HG02970 (cell line): ENCODE measurements around the gene ATAD3B.
"Not testable (repeated sequence)": the region's sequence is repeated elsewhere in the genome, so short reads cannot be mapped to it uniquely, and the experiment has no call there.

Experiments
- ATAC-seq: cut with Tn5 transposase; IDR thresholded peaks from one replicate; pipeline ENCODE4 v1.9.1; 2021; ENCODE audit warnings: mild to moderate bottlenecking, moderate library complexity, moderate number of reproducible peaks; ENCODE audit not compliant: unreplicated experiment, low FRiP score

The ATAD3B gene

DNA sequence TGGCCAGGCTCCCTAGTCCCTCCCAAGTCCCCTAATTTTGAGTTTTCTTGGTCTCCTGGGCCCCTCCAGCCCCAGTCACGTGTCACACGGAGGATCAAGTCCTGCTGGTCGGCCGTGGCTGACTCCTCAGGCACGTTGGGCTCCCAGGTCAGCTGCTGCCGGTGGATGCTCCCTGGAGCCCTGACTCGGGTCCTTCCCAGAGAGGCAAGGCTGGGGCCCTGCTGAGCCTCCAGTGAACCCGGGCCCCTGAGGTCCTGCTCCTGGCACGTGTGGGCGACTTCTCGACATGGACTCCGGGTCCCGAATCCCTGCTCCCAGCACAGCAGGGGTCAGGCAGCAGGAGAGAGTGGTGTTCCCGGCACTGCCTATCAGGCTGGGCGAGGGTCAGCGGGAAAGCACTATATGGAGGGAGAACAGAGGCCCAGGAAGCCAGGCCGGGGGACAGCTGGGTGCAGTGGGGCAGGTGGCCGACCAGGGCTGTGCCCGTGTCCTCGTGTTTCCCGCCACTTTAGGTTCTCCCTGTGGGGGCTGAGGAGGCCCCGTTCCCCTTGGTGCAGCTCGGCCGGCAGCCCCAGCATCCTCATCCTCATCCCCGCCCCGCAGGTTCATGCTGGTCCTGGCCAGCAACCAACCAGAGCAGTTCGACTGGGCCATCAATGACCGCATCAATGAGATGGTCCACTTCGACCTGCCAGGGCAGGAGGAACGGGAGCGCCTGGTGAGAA is 55.7 kb downstream of the ATAD3B start:
- ATAC-seq: no peak

DNA sequence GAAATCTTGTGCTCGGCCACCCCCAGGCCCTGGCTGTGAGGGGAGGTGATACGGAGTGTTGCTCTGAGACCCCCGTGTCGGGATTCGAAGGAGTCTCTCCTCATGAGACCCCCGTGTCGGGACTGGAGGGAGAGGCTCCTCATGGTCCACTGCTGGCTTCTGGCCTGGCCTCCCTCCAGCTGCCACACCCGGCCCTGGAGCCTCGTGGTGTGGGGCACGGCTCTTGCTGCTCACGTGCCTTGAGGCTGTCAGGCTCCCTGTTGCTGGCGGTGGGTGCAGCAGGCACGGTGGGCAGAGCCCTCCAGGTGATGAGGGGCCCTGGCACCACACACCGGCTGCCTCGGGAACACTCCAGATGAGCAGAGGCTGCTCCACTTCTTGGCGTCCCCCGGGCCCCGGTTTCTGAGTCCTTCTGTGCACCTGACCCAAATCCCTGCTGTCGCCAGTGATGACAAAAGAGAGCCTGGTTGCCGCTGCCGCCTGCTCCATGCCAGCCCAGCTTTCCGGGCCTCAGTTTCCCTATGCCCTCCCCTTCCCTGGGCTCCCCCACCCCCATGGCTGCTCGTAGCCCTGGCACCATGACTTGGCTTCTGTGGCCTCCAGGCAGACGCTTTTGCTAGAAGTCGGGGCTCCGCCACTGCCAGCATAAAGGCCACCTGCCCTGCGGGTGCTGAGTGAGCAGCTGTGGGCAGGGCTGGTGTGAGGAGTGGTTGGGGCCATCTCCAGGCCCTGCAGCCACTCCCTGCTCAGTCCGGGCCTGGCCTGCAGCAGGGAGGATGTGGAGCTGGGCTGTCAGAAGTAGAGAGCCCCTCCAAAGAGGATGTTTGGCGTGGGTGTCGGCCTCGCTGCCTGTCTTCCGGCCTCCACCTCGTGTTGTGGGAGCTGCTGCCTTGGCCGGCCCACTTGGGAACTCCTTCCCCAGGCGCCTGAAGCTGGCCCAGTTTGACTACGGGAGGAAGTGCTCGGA is 57.0 kb downstream of the ATAD3B start:
- ATAC-seq: no peak

DNA sequence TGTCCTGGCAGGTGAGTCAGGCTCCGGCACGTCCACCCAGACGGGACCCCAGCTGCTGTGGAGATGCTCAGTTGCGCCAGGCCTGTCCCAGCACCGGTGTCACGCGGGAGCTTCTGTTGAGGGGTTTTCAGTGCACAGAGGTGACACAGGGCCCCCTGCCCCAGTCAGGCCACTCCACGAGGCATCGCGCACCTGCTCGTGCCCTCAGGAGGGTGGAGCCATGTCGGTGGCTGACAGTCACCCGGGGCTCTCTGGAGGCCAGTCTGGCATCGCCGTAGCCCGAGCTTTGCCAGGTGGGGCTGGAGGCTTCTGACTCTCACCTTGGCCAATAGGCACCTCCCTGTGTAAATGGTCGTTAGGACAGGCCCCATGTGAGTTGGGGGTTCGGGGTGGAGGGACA is 57.8 kb downstream of the ATAD3B start:
- no peak for ATAC-seq

DNA sequence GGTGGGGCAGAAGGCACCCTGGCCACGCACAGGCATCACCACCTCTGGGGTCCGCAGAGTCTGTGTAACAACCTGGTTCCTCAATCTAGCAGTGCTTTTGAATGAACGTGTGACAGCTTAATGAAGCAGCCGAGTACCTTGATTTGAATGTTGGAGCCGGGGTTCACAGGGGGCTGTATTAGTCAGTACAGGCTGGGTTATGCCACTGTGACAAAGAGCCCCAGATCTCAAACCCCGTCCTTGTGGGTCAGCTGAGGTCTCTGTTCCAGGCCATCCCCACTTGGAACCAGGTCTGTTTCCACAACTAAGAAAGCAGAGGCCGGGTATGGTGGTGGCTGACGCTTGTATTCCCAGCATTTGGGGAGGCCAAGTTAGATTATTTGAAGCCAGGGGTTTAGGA is 58.4 kb downstream of the ATAD3B start:
- ATAC-seq: no peak

DNA sequence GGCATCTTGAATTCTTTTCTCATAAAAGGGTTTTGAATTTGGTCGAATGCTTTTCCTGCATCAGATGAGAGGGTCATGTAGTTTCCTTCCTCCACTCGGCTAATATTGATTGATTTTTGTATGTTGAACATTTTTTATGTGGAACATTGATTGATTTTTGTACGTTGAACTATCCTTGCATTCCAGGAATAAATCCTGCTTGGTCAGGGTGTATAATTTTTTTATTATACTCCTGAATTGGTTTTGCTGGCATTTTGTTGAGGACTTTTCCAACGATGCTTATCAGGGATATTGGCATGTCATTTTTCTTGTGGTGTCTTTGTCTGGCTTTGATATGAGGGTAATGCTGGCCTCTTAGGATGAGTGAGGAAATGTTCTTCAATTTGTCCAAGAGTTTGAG is 60.4 kb downstream of the ATAD3B start:
- no peak for ATAC-seq

DNA sequence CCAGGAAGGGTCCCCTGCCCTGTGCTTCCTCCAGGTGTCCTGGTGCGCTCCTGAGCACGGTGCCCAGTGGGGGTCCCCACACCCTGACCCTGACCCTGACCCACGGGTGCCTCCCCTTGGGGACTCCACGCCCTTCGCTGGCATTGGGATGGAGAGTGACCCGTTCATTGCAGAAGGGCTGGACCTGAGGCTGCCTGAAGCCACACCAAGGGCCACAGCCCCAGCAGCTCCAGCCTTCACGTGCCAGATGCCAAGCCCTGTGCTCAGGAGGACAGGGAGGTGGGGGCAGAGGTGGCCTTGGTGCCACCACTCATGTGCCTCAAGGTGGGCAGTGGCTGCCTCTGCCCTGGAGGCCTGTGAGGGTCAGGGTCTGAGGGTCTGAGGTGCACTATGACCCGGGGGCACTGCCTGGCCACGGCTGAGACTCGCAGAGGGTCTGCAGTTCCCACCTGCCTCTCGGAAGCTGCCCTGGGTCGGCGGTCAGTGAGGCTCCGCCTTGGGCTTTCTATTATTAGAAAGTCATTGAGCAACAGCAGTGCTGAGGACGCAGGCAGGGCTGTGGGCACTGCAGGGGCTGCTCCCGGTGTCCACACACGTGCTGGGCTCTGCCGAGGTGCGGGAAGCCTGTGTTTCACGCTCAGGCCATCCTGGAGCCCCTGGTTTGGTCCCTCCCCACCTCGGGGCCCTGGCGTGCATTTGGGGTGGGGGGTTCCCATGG is 61.8 kb downstream of the ATAD3B start:
- not testable (repeated sequence) for ATAC-seq

DNA sequence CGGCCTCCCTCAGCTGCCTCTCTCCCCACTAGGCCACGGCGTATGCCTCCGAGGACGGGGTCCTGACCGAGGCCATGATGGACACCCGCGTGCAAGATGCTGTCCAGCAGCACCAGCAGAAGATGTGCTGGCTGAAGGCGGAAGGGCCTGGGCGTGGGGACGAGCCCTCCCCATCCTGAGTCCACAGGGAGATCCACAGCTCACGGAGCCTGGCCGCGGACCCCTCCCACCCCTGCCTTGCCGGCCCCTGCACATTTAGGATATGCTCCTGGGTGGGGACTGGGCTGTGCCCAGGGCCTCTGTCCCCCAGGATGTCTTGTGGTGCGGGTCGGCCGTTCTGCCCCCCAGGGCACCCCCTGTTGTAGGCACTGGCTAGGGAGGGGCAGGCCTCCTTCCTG is 62.3 kb downstream of the ATAD3B start:
- ATAC-seq: not testable (repeated sequence)

DNA sequence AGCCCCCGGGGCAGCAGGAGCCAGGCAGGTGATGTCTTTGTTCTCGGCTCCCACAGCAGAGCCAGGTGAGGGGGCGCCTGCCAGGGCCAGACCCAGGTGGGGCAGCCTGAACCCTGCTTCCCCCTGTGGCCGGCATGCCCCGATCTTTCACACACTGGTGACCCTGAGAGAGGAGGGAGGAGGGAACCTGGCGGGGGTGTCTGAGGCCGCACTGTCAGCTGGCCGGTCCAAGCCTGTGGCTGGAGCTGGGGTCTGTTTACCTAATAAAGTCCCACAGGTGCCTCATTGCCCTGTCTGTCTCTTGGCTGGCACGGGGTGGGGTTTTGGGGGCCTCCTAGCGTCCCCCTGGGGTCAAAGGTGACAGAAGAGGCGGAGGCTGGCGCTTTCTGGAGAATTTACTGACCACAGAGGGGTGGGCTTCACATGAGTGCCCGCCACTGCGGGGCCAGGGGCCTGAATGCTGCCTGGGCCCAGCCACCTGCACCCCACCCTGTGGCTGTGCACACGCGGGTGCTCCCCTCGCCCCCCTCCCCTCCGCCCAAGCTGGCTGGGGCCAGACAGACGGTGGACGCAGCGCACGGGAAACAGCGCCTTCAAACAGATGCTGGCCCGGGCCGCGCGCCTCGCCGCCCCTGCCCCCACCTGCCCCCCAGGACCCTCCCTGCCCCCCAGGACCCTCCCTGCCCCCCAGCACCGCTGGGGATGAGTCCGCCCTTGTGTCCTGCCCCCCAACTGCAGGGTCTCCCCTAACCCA is 63.0 kb downstream of the ATAD3B start:
- no peak for ATAC-seq

DNA sequence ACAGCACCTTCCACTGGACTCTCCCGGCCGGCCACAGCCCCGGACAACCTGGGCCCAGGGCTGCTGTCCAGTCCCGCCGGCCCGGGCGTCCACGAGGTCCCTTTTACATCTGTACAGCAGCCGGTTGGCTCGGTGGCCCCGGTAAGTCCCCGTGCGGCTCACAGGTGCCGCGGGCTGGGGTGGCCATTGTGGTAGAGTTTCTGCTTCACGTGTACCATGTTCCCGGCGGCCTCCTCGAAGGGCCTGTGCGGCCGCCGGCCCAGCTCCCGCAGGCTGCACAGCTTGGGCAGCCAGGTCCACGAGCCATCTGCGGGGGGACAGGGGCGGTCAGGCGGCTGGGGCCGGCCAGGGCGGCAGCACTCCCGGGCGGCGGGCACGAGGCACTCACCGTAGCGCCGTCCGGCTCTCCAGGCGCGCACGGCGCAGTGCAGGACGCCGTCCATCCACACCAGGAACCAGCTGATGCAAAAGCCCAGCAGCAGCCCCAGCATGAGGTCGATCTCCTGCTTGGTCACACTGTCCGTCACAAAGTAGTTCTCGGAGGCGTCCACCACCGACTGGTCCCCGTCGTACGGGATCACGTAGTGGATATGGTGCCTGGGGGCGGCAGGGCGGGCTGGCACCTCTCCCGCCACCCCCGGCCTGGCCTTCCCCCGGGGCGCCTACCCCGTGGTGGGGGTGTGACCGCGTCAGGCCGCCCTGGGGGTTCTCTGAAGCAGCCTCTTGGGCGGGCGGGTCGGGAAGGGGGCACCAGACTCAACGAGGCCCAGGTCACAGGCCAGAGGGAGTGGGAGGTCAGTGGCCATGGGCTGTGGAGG is 63.8 kb downstream of the ATAD3B start:
- no peak for ATAC-seq

DNA sequence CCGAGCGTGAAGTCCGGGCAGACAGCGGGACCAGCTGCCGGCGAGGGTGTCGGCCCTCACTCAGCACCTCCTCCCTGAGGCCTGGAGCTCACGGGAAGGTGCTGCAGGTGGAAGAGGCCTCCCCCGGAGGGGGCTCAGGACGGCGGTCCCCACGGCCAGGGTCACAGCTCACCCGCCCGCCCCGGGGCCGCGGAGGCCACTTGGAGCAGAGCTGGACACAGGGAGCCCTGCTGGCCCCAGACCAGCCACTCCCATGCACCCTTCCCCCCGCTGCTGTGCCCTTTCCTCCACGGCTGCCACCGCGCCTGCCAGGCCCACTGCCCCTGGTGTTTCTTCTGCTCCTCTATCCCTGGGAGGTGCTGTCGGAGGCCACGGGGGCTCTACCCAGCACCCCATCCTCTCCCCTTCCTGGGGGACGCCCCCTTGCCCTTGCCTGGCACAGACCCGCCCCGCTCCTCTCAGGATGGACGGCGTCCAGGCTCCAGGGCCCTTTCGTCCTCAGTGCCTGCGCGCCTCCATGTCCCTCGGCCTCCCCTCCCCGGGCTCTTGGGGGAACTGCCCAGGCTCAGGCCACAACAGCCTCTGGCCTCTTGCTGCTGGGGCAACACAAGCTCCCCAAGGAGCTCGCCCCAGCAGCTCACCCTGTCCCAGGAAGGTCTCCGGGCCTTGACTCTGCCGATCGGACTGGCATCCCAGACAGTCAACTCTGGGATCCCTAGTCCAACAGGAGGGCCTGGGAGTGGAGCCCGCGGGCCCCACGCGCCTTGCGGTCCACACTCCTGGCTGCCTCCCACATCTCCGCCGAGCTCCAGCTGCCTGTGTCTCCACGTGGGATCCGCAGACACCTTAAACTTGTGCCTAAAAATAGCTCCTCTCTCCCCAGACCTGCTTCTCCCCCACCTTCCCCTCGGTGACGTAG is 64.7 kb downstream of the ATAD3B start:
- ATAC-seq: no peak

DNA sequence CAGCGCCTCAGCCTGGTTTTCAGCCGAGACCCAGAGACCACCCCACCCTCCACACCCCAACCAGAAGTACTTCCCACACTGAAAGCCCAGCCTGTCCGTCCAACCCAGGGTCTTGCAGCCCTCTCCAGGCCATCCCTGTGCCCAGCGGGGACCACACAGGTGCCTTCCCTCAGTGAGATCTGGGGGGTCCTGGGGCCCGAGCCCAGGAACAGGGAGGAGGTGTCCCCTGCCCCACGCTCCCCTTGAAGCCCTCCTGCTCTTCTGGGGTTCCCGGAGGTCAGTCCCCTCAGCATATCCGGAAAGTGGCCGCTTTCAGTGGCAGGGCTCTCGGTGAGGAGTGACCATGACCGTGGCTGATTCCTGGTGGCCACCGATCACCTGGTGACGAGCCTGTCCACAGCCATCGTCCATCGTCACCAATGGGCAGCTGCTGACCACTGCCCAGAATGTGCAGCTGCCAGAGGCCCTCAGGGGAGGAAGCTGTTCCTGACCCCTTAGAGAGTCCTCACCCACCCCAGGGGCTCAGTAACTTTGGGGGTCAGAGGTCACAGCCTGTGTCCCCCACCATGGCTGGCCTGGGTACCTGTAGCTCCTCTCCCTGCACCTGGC is 65.5 kb downstream of the ATAD3B start:
- no peak for ATAC-seq

DNA sequence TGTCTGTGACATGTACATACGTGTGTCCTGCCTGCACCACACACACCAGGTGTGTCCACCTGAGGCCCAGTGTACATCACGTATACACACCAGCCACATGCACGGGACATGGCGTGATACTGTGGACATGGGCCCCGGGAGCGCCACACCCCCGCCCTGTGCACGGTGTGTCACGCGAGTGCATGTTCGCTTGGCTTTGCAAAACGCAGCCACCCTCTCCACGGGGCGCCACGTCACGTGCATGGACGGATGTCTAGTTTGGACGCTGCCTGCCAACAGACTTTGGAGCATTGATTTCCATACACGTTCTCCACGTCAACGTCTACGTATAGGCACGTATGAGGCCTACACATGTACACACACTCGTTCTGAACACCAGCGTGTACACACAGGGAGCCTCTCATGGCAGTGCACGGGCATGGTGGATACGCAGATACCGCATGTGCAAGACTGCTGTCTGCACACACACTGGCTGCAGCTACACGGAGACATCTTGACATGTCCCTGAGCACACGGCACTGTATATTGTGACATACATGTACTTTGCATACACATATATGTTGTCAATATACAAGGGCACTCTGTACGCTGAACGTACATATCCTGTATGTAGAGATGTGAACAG is 66.2 kb downstream of the ATAD3B start:
- ATAC-seq: no peak

DNA sequence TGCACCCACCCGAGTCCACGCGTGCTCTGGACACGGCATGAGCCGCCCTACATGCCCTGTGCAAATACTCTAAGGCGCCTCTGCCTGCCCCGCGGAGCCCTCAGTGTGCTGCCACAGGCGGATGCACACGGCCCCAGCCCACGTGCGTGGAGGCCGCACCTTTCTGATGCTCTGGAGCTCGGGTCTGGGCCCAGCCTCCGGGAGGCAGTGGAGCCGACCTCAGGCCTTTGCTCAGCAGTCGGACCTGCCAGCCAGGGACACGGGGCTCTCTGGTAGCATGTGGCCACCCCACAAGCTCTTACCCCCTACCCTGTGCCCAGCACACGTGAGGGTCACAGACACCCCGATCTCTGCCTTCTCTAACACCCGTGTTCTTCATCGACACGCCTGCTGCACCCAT is 66.8 kb downstream of the ATAD3B start:
- no peak for ATAC-seq

DNA sequence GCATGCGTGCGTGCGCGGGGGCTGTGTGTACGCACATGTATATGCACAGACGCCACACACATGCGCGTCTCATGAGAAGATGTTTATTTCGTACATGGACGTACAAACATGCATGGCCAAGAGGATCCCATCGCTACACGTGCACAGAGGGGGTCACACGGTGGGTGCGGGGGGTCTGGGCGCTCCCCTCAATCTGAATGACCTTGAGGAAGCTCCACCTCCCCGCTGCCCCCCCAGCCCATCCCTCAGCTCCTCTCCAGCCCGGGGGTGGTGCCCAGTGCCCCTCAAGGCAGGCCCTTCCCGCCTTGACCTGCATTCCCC is 67.4 kb downstream of the ATAD3B start:
- no peak for ATAC-seq

DNA sequence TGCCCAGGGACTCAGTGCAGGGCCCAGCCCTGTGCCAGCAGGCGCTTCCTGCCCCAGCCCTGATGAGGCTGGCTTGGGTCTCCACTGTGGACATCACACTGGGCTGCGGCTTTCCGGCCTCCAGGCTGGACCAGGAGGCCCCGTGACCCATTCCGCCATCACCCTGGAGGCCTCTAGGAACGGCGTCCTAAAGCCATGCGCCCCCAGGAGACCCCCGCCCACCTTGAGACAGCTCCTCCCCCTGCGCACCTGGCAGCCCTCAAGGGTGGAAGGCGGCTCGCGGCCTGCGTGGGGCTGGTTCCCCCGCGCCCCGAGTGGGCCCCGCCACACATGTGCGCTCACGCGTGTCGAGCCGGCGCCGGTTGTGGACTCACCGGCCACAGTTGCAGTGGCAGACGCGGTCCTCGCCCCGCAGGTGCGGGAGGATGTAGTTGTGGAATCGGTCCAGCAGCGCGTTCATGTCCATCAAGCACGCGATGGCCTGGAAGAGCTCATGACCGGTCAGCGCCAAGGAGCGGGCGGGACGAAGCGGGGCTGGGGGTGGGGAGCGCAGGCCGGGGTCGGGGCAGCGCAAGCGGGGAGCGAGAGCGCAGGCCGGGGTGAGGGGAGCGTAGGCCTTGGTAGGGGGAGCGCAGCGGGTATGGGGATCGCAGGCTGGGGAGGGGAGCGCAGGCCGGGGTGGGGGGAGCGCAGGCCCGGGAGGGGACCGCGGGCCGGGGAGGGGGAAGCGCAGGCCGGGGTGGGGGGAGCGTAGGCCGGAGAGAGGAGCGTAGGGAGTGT is 67.9 kb downstream of the ATAD3B start:
- no peak for ATAC-seq

DNA sequence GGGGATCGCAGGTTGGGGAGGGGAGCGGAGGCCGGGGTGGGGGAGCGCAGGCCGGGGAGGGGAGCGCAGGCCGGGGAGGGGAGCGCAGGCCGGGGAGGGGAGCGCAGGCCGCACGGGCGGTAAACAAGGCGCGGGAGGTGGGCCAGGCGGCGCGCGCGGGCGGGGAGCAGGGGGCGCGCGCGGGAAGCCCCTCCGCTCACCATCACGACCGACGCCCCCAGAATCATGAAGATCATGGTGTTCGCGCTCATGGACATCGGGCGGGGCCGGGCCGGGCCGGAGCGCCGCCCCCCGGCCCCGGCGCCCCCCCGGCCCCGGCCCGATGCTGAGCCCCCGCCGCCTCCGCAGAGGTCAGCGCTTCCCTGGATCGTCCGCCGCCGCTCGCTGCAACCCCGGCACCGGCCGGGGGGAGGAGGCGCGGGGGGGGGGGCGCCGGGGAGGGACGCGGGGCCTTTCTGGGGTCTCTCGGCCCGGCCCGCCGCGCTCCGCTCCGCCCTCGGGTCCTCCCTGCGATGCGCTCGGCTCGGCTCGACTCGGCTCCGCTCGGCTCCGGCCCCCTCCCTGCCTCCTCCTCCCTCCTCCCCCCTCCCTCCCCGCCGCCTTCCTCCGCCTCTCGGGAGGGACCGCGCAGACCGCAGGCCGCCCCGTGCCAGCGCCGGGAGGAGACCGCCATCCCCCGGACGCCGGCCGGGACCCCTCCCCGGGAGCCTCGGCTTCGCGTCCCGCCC is 68.7 kb downstream of the ATAD3B start, which contains the start of gene TMEM240:
TMEM240 (minus strand) TSS at position 535 of the 728 bp plus-strand sequence; CDS start at position 257, 278 bp downstream.
- ATAC-seq: no peak
